ENCODE results near the gene DHX30.

- TF ChIP-seq POLR2A (IDR thresholded peaks at IDR 0.05; ENCODE audit: low read depth, low read length) (no peak), TAF1 (IDR thresholded peaks at IDR 0.05; ENCODE audit: low read depth, low read length) (no peak), POLR2AphosphoS5 (IDR thresholded peaks at IDR 0.05; ENCODE audit: low read depth, low read length) (no peak)
Observed at GRCh38 chr3:47838503-47838902, 35.6 kb downstream of the DHX30 start.
